NCI-H748 treated with DMSO at 0.1 percent for 48 hours (cell line): ENCODE data around the gene SYVN1.
"Not testable (repeated sequence)": the region's sequence is repeated elsewhere in the genome, so short reads cannot be mapped to it uniquely, and the experiment has no call there.

Source experiments
- DNase-seq: peaks from one replicate; lab custom pipeline; 2025; lab: John Stamatoyannopoulos, UW

The SYVN1 gene

GRCh38 chr11:65151331-65151899 is 17.1 kb upstream of the SYVN1 start:
- DNase-seq, result no peak

- DNase-seq, result no peak
Observed at GRCh38 chr11:65150509-65151299, 16.4 kb upstream of the SYVN1 start.

- DNase-seq, result not testable (repeated sequence)
Observed at GRCh38 chr11:65150131-65150508, 15.8 kb upstream of the SYVN1 start.

- DNase-seq, result no peak
Observed at GRCh38 chr11:65148657-65149056, 14.3 kb upstream of the SYVN1 start.

- no peak for DNase-seq
Observed at GRCh38 chr11:65147352-65148075, 13.2 kb upstream of the SYVN1 start.

DNA sequence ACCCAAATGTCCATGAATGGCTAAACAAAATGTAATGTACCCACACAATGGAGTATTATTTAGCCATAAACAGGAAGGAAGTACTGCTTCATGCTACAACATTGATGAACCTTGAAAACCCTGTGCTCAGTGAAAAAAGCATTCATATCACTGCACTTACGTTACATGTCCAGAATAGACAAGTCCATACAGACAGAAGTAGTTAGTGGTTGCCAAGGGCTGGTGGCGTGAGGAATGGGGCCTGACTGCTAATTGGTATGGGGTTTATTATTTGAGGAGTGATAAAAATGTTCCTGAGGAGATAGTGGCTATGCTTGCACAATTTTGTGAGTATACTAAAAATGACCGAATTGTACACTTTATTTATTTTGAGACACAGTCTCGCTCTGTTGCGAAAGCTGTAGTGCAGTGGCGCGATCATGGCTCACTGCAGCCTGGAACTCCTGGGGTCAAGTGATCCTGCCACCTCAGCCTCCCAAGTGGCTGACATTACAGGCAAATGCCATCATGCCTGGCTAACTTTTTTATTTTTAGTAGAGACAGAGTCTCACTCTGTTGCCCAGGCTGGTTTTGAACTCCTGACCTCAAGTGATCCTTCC is 7.7 kb upstream of the SYVN1 start:
- DNase-seq, result no peak

- no peak for DNase-seq
Observed at GRCh38 chr11:65136515-65137096, 2.3 kb upstream of the SYVN1 start.

GRCh38 chr11:65135633-65136145 is 1.4 kb upstream of the SYVN1 start:
- DNase-seq, result peak; percentile 22

- DNase-seq, result peak; percentile 98
Observed at GRCh38 chr11:65134952-65135632, 773 bp upstream of the SYVN1 start.

DNA sequence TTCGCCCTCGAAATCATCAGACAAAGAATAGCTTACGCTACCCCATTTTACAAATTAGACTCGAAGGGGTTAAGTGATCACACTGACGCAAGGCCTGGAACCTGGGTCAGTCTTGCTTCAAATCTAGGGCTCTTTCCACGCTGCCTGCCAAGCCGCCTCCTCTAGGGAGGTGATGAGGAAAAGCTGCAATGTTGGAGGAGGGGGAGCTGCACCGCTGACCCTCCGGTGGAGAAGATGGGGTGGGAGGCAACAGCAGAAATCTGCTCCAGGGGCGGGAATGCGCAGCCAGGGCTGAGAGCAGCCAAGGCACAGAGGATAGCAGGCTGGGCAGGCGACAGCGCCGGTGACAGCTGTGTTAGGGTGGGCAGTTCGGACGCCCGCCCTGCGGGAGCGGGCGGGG is 595 bp downstream of the SYVN1 start:
- DNase-seq, result no peak

DNA sequence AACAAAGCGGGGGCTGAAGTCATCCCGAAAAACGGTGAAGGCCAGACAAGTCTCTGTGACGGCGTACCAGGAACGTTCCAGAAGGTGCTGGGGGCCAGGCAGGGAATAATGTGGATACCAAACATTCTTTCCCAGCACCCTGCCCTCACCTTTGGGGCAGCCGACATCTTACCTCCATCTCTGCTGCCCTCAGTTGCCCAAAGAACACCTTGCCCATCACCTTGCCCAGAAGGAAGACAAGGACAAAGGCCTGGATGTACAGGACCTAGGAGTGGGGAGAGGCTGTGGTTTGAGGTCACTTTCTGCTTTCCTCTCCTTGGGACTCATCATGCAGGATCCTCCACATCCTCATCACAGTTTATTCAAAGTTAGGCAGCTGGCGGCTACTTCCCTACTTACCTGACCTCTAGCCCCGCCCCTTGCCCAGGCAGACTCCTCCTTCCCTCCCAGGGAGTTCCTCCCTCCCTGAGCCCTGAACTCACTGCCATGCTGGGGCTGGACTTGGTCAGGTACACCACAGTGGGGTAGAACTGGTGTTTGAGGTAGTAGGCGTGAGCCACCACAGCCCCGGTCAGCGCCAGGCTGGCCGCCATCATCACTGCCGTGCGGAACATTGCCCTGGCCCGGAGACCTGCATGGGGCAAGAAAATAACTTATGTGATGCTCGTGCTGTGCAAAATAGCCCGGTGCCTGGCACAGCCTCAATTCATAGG is 1.2 kb downstream of the SYVN1 start:
- peak; percentile 4 for DNase-seq

DNA sequence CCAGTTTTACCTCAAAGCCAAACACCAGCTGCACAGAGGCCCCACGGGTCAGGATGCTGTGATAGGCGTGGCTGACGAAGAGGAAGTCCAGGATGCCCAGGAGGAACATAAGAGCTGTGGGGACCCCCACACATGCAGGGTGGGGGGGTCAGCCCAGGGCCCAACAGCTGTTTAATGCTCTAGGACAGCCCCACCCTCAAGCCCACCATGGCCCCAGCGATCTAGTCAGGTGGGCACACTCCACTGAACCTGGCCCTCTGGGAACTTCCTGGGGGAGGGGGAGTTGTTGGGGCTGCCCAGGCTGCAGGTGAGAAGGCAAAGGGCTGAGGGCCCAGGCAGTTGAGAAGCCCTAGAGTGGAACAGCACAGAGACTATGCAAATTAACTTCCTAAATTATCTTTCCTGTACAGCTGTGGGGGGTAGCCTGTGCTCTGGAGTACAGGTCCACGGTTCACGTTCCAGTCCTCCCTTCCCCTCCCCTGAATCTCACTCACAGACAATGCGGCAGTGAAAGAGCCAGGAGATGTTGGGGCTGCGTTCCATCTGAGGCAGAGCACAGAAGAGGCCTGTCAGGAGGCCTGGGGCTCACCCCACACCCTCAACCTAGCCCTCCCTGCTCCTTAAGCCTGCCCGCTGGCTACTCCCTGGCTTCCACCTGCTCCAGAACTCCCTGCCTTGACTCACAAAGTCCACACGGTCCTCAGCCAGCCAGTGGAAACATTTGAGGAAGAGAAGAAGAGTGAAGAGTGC is 1.9 kb downstream of the SYVN1 start:
- DNase-seq, result no peak

DNA sequence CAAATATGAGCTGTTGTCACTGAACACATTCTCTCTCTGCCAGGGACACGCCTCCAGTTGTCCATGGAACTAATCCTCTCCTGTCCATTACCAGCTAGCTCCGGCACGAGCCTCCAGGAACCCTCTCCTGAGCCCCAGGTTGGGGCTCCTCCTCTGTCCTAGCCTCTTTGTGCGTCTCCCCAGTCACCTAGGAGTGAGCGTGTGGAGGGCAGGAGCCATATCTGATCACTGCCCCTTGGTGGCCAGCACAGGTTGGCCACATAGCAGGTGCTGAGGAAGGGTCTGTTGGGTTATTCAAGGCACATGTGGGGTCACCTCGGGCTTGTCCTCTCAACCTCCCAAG is 2.5 kb downstream of the SYVN1 start:
- DNase-seq, result no peak

DNA sequence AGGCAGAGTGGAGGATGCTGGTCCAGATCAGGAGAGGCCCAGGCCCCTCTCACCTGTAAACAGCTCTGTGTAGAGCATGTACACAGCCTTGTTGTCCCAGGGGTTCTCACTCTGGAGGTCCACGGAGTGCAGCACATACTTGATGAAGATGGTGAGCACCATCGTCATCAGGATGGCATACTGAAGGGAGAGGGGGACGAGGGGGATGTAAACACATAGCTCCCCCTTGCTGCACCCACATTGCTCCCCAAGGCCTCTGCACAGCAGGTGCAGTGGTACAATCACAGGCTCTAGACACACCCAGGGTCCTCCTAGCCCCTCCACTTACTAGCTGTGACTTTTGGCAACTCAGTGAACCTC is 2.9 kb downstream of the SYVN1 start:
- DNase-seq, result no peak

GRCh38 chr11:65130631-65131416 is 3.5 kb downstream of the SYVN1 start:
- no peak for DNase-seq

DNA sequence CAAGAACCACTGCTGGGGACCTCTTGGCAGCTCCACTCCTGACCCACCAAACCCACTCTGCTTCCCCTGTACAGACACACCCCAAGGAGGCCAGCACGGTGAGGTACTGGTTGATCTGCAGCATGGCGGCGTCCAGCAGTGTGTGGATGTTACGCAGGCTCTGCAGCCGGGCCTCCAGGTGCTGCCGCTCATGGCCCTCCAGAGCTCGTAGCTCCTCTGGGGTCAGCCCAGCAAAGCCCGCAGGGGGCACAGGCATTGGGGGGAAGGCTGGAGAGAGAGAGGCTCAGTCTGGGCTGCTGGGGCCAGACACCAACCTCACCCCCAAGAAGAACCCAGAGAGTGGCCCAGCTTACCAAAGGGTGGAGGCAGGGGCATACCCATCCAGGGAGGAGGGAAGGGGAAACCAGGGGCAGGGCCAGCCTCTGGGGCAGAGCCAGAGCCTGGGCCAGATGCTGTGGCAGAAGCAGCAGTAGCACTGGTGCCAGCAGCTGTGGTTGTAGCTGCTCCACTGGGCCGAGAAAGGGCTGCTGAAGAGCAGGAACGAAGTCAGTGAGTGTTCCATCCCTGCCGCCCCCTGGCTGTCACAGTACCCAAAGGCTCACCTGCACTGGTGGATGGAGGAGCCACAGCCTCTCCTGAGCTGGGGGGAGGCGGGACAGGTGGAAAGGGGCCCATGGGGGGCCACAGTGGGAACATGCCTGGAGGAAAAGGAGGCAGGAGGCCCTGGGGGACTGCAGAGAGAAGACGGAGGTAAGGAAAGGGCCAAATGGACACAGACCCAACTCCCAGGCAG is 4.5 kb downstream of the SYVN1 start:
- no peak for DNase-seq

DNA sequence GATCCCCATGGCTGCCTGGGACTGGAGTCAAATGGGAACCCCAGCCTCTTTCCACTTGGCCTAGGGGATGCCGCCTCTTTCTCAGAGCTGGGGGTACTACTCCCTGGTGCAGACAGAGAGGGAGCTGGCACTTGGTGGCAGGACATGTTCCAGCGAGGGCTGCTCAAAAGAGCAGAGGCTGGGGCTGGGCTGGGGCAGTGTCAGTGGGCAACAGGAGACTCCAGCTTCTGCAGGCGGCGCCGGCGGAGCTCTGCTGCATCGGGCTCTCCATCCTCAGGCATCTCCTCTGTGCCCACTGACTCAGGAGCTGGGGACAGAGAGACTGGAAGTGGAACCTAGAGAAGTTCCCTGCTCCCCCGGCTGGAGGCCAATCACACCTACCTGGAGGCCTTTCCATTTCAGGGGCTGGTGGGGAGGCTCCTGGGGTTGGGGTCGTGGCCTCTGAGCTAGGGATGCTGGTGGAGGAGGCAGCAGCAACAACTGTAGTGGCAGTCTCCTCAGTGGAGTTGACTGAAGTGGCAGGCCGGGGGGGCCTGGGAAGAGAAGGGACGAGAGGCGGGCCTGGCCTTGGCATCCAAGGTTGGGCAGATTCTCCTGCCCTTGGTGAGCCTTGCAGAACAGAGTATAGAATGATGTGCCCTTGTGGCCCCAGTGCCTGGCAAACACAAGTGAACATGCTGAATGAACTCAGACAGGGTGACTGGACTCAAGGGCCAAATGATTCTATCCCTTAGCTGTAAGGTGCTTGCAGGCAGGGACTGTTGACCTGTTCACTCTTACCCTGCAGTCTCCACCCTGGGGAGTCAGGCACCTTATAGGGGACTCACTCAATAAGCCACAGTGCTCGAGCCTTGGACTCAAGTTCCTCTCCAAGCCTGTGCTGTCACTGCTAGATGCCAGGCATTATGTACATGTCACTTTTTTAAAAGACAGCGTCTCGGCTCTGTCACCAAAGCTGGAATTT is 5.9 kb downstream of the SYVN1 start:
- DNase-seq, result no peak
